ENCODE results near the gene PEAK3. TPM values are rescaled to one million over a fixed set of nuclear protein-coding genes. Genes with fewer than 3 reads are reported as not detected.

The PEAK3 gene
- total RNA-seq, 2 experiments from 2014 or later = not detected

GRCh38 chr19:2268861-2269243 is 13.1 kb downstream of the PEAK3 start:
- ATAC-seq (no peak), DNase-seq (no peak)
- CTCF ChIA-PET = no interaction called here
- H3K27me3 Mint-ChIP-seq = no peaks in the 10 kb centered on the region
- intact Hi-C loops (cut with micrococcal nuclease) = no loop called here
- no peak for TF ChIP-seq CTCF (IDR thresholded peaks at IDR 0.05)
- H3K4me3 Mint-ChIP-seq = peak overlapping the region; percentile 85
- H3K36me3 Mint-ChIP-seq (ENCODE audit: low read depth) = peaks cover 32% of the 10 kb centered on the region
- peak overlapping the region; percentile 75 for H3K27ac Mint-ChIP-seq
- H3K4me1 Mint-ChIP-seq (ENCODE audit: low read depth) = peaks cover 29% of the 10 kb centered on the region
- no peaks in the 10 kb centered on the region for H3K9me3 Mint-ChIP-seq
- POLR2A ChIA-PET = interaction anchor here (1.0 to 11.0 kb wide), 3 partner anchors 17 to 29 kb away, joined by 3 to 102 read pairs (median 6); partner anchors contain the start of genes AMH and JSRP1

- peaks cover 27% of the 10 kb centered on the region for H3K4me1 Mint-ChIP-seq (ENCODE audit: low read depth)
- no peaks in the 10 kb centered on the region for H3K27me3 Mint-ChIP-seq
- CTCF ChIA-PET = no interaction called here
- peaks cover 28% of the 10 kb centered on the region for H3K36me3 Mint-ChIP-seq (ENCODE audit: low read depth)
- no peaks in the 10 kb centered on the region for H3K9me3 Mint-ChIP-seq
- no peak for TF ChIP-seq CTCF (IDR thresholded peaks at IDR 0.05)
- POLR2A ChIA-PET = interaction anchor here (1.0 to 11.0 kb wide), 2 partner anchors 16 to 28 kb away, joined by 3 to 102 read pairs; partner anchors contain the start of genes AMH and JSRP1
- H3K27ac Mint-ChIP-seq = peak overlapping the region; percentile 64
- intact Hi-C loops (cut with micrococcal nuclease) = no loop called here
- ATAC-seq (no peak), DNase-seq (no peak)
- peak overlapping the region; percentile 85 for H3K4me3 Mint-ChIP-seq
These were observed 13.5 kb downstream of the PEAK3 start for GRCh38 chr19:2268480-2268830.

GRCh38 chr19:2266183-2266993 is 15.6 kb downstream of the PEAK3 start:
- Mint-ChIP-seq H3K4me3 (no peak overlapping the region), H3K36me3 (ENCODE audit: low read depth) (peaks cover 14% of the 10 kb centered on the region), H3K9me3 (no peaks in the 10 kb centered on the region), H3K27ac (peak overlapping the region; percentile 42), H3K27me3 (no peaks in the 10 kb centered on the region), H3K4me1 (ENCODE audit: low read depth) (peaks cover 15% of the 10 kb centered on the region)
- TF ChIP-seq CTCF (IDR thresholded peaks at IDR 0.05) = no peak
- POLR2A ChIA-PET = interaction anchor here (1.0 to 11.0 kb wide), 2 partner anchors 14 to 26 kb away, joined by 3 to 102 read pairs; partner anchors contain the start of genes AMH and JSRP1
- ATAC-seq = no peak
- DNase-seq = peak; percentile 71
- CTCF ChIA-PET = interaction anchor here (0.8 kb wide), 1 partner anchor 8 kb away, joined by 4 read pairs; no protein-coding TSS in a partner anchor
- intact Hi-C loops (cut with micrococcal nuclease) = no loop called here

GRCh38 chr19:2261438-2262172 is 20.4 kb downstream of the PEAK3 start:
- H3K36me3 Mint-ChIP-seq (ENCODE audit: low read depth) = no peaks in the 10 kb centered on the region
- TF ChIP-seq CTCF (IDR thresholded peaks at IDR 0.05) = peak; percentile 92
- intact Hi-C loops (cut with micrococcal nuclease) = no loop called here
- ATAC-seq (peak; percentile 52), DNase-seq (peak; percentile 84)
- H3K4me1 Mint-ChIP-seq (ENCODE audit: low read depth) = peaks cover 28% of the 10 kb centered on the region
- no peaks in the 10 kb centered on the region for H3K9me3 Mint-ChIP-seq
- ChIA-PET CTCF (interaction anchor here (0.7 to 5.0 kb wide), 18 partner anchors 9 to 195 kb away, joined by 3 to 38 read pairs (median 3); partner anchors contain the start of genes AMH, AP3D1 and LMNB2), POLR2A (interaction anchor here (1.3 to 15.0 kb wide), 3 partner anchors 11 to 20 kb away, joined by 9 to 202 read pairs (median 73); partner anchors contain the start of genes AMH and SF3A2)
- no peak overlapping the region for H3K4me3 Mint-ChIP-seq
- H3K27ac Mint-ChIP-seq = no peak overlapping the region
- no peaks in the 10 kb centered on the region for H3K27me3 Mint-ChIP-seq

Data from activated CD8-positive, alpha-beta T cell treated with anti-CD3 and anti-CD28 coated beads for 36 hours (primary cell).